Measurements from ENCODE around the gene COL21A1.
"Not testable (repeated sequence)": the region's sequence is repeated elsewhere in the genome, so short reads cannot be mapped to it uniquely, and the experiment has no call there.

Gene COL21A1
- 0 to 0.07 reads per million in 2 donors for total RNA-seq

- DNase-seq, result no peak
These were observed at the start of gene COL21A1 for GRCh38 chr6:56246881-56247653. TSS of gene COL21A1 (minus strand) at chr6:56247580. CDS start at chr6:56182618, 64,962 bp downstream.

- no peak for DNase-seq
These were observed 46.4 kb upstream of the COL21A1 start for GRCh38 chr6:56293781-56294180.

GRCh38 chr6:56292505-56293181, 45.3 kb upstream of the COL21A1 start:
- DNase-seq, result no peak

- no peak for DNase-seq
These were observed 44.0 kb upstream of the COL21A1 start for GRCh38 chr6:56291302-56291917.

- DNase-seq, result no peak
These were observed 42.3 kb upstream of the COL21A1 start for GRCh38 chr6:56289721-56290120.

GRCh38 chr6:56288347-56288746, 41.0 kb upstream of the COL21A1 start:
- no peak for DNase-seq

GRCh38 chr6:56282391-56282790, 35.0 kb upstream of the COL21A1 start:
- no peak for DNase-seq

- no peak for DNase-seq
These were observed 32.7 kb upstream of the COL21A1 start for GRCh38 chr6:56280126-56280525.

- no peak for DNase-seq
These were observed 32.1 kb upstream of the COL21A1 start for GRCh38 chr6:56279331-56280080.

- DNase-seq, result no peak
These were observed 30.8 kb upstream of the COL21A1 start for GRCh38 chr6:56278171-56278591.

- no peak for DNase-seq
These were observed 23.5 kb upstream of the COL21A1 start for GRCh38 chr6:56270812-56271441.

- DNase-seq, result no peak
These were observed 20.9 kb upstream of the COL21A1 start for GRCh38 chr6:56268266-56268665.

- no peak for DNase-seq
These were observed 18.6 kb upstream of the COL21A1 start for GRCh38 chr6:56266011-56266410.

- DNase-seq, result no peak
These were observed 16.4 kb upstream of the COL21A1 start for GRCh38 chr6:56263596-56264315.

- DNase-seq, result not testable (repeated sequence)
These were observed 13.2 kb upstream of the COL21A1 start for GRCh38 chr6:56260593-56260992.

- no peak for DNase-seq
These were observed 12.1 kb upstream of the COL21A1 start for GRCh38 chr6:56259234-56260077.

- DNase-seq, result no peak
These were observed 8.0 kb upstream of the COL21A1 start for GRCh38 chr6:56255349-56255748.

- DNase-seq, result no peak
These were observed 2.9 kb upstream of the COL21A1 start for GRCh38 chr6:56250266-56250665.

GRCh38 chr6:56247654-56248122, 308 bp upstream of the COL21A1 start:
- no peak for DNase-seq

GRCh38 chr6:56246541-56246880, 869 bp downstream of the COL21A1 start:
- DNase-seq, result no peak

GRCh38 chr6:56245903-56246351, 1.5 kb downstream of the COL21A1 start:
- no peak for DNase-seq

All from T-helper 2 cell (primary cell).